CD4-positive, alpha-beta T cell (primary cell): ENCODE data around the gene CRYBB3. TPM values are rescaled to one million over a fixed set of nuclear protein-coding genes. Genes with fewer than 3 reads are reported as not detected.

Experiments
- ATAC-seq: fragments of 200-7000 bp; cut with Tn5 transposase; one replicate; pipeline ENCODE4 v1.10.0; 2022; ENCODE audit warnings: mild to moderate bottlenecking; ENCODE audit not compliant: poor library complexity
- CTCF ChIA-PET: fragments of 350-600 bp; sonication (Branson Sonifier 250); formaldehyde crosslinking; loops from one replicate; lab custom pipeline; 2021; ENCODE audit warnings: antibody characterized with exemption, inconsistent platforms; lab: Charles Lee
- POLR2A ChIA-PET: fragments of 350-600 bp; sonication (Branson Sonifier 250); formaldehyde crosslinking; loops from one replicate; lab custom pipeline; 2021; ENCODE audit warnings: antibody characterized with exemption, inconsistent platforms; lab: Charles Lee
- DNase-seq, 14 experiments: peaks; one replicate each; pipeline ENCODE4 v3.0.0-alpha.2; 2013 to 2020; ENCODE audit warnings: mixed read lengths in 2 of 14
- H3K27ac ChIP-seq, 2 donors: one replicate each; pipeline versions ENCODE4 v1.5.1 to v1.7.0; 2013; ENCODE audit warnings: low read length in 2 of 2, low read depth in 1 of 2, mild to moderate bottlenecking in 1 of 2
- H3K27me3 ChIP-seq, 2 experiments: 1 replicate in 1 of 2; 2 replicates in 1 of 2; pipeline versions ENCODE4 v1.6.1 to v1.7.0; 2013; ENCODE audit warnings: low read length in 2 of 2, control low read depth in 1 of 2, mild to moderate bottlenecking in 1 of 2, moderate library complexity in 1 of 2; ENCODE audit not compliant: insufficient read depth in 2 of 2, control insufficient read depth in 1 of 2
- H3K36me3 ChIP-seq: one replicate; pipeline ENCODE4 v1.6.1; 2013; ENCODE audit warnings: low read length, control low read depth; ENCODE audit not compliant: insufficient read depth
- H3K4me1 ChIP-seq: one replicate; pipeline ENCODE4 v1.6.1; 2013; ENCODE audit warnings: low read length, control low read depth; ENCODE audit not compliant: insufficient read depth
- H3K4me3 ChIP-seq: one replicate; pipeline ENCODE4 v1.5.1; 2013; ENCODE audit warnings: mild to moderate bottlenecking, low read length, moderate library complexity
- H3K9me3 ChIP-seq, 2 experiments: 1 replicate in 1 of 2; 2 replicates in 1 of 2; pipeline versions ENCODE4 v1.6.1 to v1.7.0; 2013; ENCODE audit warnings: low read length in 2 of 2, mild to moderate bottlenecking in 2 of 2, control low read depth in 1 of 2, moderate library complexity in 1 of 2; ENCODE audit not compliant: control insufficient read depth in 1 of 2, insufficient read depth in 1 of 2
- H3K27ac Mint-ChIP-seq: one replicate; pipeline ENCODE4 v1.8.0; 2020; ENCODE audit warnings: mixed read lengths
- H3K27me3 Mint-ChIP-seq: one replicate; pipeline ENCODE4 v1.8.0; 2021; ENCODE audit warnings: mixed read lengths
- H3K36me3 Mint-ChIP-seq: one replicate; pipeline ENCODE4 v1.8.0; 2021; ENCODE audit warnings: low read depth, mixed read lengths
- H3K4me1 Mint-ChIP-seq: one replicate; pipeline ENCODE4 v1.8.0; 2021; ENCODE audit warnings: low read depth, mixed read lengths
- H3K4me3 Mint-ChIP-seq: one replicate; pipeline ENCODE4 v1.8.0; 2020; ENCODE audit warnings: mild to moderate bottlenecking, mixed read lengths
- H3K9me3 Mint-ChIP-seq: one replicate; pipeline ENCODE4 v1.8.0; 2020; ENCODE audit warnings: mixed read lengths
- intact Hi-C, 2 experiments: fragments of 100-400 bp; cut with DNase I in 1 of 2; cut with micrococcal nuclease in 1 of 2; formaldehyde crosslinking; loops; one replicate each; pipeline versions ENCODE4 v1.15.1 to v1.9.0; 2023 to 2025; cut with DNase I, micrococcal nuclease
- total RNA-seq, 174 experiments: library from RNA in 2 of 174; stranded (reverse) in 2 of 174; gene quantifications; one replicate each; pipeline ENCODE4 v1.2.3 and lab custom pipeline; 2021 to 2026
- TF ChIP-seq, protein P1 (sequence below): fragments of 200-600 bp; IDR thresholded peaks from one replicate; pipeline ENCODE4 v1.8.0; 2022; ENCODE audit warnings: antibody characterized with exemption, mild to moderate bottlenecking

The CRYBB3 gene
- total RNA-seq, 2 experiments from 2014 or later: not detected

DNA sequence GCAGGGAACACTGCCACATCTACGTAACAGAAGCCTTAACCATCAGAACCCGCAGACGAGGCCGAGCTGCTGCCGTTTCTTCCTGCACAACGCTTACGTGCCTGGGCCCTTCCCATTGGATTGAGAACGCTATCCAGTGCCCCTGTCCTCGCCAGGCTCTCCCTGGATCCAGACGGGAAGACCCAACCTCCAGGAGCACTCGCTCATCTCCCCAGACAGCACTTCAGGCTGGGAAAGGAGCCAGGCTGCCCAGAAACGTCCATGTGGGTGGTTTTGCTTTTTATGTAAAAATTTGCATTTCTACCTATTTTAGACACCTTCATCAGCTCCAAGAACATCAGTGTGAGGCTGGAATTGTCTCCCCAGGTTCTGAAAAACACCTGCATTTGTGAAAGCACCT is 7.3 kb upstream of the CRYBB3 start:
- Mint-ChIP-seq H3K27ac (no peak overlapping the region), H3K36me3 (peaks cover 65% of the 10 kb centered on the region), H3K4me3 (no peak overlapping the region), H3K27me3 (no peaks in the 10 kb centered on the region), H3K4me1 (no peaks in the 10 kb centered on the region), H3K9me3 (no peaks in the 10 kb centered on the region)
- no peak for DNase-seq
- intact Hi-C loops: no loop called here
- TF ChIP-seq, protein P1, sequence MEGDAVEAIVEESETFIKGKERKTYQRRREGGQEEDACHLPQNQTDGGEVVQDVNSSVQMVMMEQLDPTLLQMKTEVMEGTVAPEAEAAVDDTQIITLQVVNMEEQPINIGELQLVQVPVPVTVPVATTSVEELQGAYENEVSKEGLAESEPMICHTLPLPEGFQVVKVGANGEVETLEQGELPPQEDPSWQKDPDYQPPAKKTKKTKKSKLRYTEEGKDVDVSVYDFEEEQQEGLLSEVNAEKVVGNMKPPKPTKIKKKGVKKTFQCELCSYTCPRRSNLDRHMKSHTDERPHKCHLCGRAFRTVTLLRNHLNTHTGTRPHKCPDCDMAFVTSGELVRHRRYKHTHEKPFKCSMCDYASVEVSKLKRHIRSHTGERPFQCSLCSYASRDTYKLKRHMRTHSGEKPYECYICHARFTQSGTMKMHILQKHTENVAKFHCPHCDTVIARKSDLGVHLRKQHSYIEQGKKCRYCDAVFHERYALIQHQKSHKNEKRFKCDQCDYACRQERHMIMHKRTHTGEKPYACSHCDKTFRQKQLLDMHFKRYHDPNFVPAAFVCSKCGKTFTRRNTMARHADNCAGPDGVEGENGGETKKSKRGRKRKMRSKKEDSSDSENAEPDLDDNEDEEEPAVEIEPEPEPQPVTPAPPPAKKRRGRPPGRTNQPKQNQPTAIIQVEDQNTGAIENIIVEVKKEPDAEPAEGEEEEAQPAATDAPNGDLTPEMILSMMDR: no peak
- CTCF ChIA-PET: interaction anchor here (1.2 kb wide), 1 partner anchor 10 kb away, joined by 3 read pairs; no protein-coding TSS in a partner anchor
- no peak for ATAC-seq
- H3K4me1 ChIP-seq: no peaks in the 10 kb centered on the region
- POLR2A ChIA-PET: no interaction called here
- no peaks in the 10 kb centered on the region for H3K36me3 ChIP-seq
- H3K4me3 ChIP-seq: no peak overlapping the region
- H3K9me3 ChIP-seq: no peaks in the 10 kb centered on the region
- H3K27ac ChIP-seq: no peak overlapping the region
- no peaks in the 10 kb centered on the region for H3K27me3 ChIP-seq

DNA sequence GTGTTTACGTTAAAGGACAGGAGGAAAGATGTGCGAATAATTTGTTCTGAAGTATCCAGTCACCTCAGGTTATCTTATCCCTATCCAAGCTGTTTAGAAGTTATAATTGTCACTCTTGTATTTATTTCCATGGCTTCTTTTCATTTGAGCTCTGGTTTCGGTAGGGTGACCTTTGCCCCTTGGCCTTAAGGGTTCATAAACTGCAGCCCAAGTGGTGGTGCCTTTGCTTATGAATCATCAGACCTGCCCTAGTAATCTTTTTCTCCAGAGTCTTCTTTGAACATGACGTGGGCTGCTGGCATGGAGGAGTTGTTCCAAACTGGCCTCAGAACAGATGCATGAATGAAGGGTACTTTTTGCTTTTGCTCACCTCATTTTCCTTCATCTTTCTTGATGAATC is 6.5 kb upstream of the CRYBB3 start:
- Mint-ChIP-seq H3K36me3 (peaks cover 66% of the 10 kb centered on the region), H3K4me3 (no peak overlapping the region), H3K4me1 (no peaks in the 10 kb centered on the region), H3K9me3 (no peaks in the 10 kb centered on the region), H3K27ac (no peak overlapping the region), H3K27me3 (no peaks in the 10 kb centered on the region)
- H3K27me3 ChIP-seq: no peaks in the 10 kb centered on the region
- no peak overlapping the region for H3K4me3 ChIP-seq
- ATAC-seq: no peak
- intact Hi-C loops: no loop called here
- H3K27ac ChIP-seq: no peak overlapping the region
- ChIA-PET POLR2A (no interaction called here), CTCF (interaction anchor here (1.2 kb wide), 1 partner anchor 9 kb away, joined by 3 read pairs; no protein-coding TSS in a partner anchor)
- no peak for DNase-seq
- H3K36me3 ChIP-seq: no peaks in the 10 kb centered on the region
- no peaks in the 10 kb centered on the region for H3K9me3 ChIP-seq
- TF ChIP-seq, protein P1: no peak
- no peaks in the 10 kb centered on the region for H3K4me1 ChIP-seq

DNA sequence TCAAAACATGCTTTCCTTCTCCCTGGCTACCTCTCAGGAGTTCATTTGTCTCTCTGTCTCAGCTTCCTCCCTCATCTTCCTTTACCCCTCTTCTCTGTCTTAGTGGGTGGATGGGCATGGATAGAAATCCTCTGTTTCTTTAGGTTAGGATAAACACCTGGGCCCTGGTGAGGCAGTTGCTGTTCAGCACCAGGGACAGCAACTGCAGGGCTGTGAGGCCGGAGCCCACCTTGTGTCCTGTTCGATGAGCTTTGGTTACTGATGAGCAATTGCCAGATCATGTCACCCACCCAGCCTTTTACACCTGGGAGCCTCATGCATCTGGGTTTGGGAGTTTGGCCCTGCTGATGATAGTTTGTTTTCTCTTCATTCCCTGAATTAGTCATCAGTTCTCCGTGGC is 6.1 kb upstream of the CRYBB3 start:
- Histone ChIP-seq H3K4me3 (no peak overlapping the region), H3K27me3 (no peaks in the 10 kb centered on the region), H3K36me3 (no peaks in the 10 kb centered on the region), H3K27ac (no peak overlapping the region), H3K4me1 (no peaks in the 10 kb centered on the region), H3K9me3 (no peaks in the 10 kb centered on the region)
- no peaks in the 10 kb centered on the region for H3K4me1 Mint-ChIP-seq
- DNase-seq: no peak
- CTCF ChIA-PET: interaction anchor here (1.2 kb wide), 1 partner anchor 9 kb away, joined by 3 read pairs; no protein-coding TSS in a partner anchor
- peaks cover 66% of the 10 kb centered on the region for H3K36me3 Mint-ChIP-seq
- no peaks in the 10 kb centered on the region for H3K9me3 Mint-ChIP-seq
- no peaks in the 10 kb centered on the region for H3K27me3 Mint-ChIP-seq
- TF ChIP-seq, protein P1: no peak
- no peak for ATAC-seq
- POLR2A ChIA-PET: no interaction called here
- H3K27ac Mint-ChIP-seq: no peak overlapping the region
- intact Hi-C loops: no loop called here
- H3K4me3 Mint-ChIP-seq: no peak overlapping the region
